Mesodermal cell (in vitro differentiated cells): ENCODE measurements around the gene SPTLC2.

Experiments used
- H3K27ac ChIP-seq: 2 replicates; pipeline ENCODE4 v1.7.0; 2013; ENCODE audit warnings: mild to moderate bottlenecking, low read depth, low read length, moderate library complexity; ENCODE audit not compliant: severe bottlenecking
- H3K36me3 ChIP-seq: 2 replicates; pipeline ENCODE4 v1.7.1; 2013; ENCODE audit warnings: mild to moderate bottlenecking, low read length, moderate library complexity; ENCODE audit not compliant: control insufficient read depth, insufficient read depth
- H3K4me1 ChIP-seq: one replicate; pipeline ENCODE4 v1.7.1; 2013; ENCODE audit warnings: mild to moderate bottlenecking, low read length; ENCODE audit not compliant: insufficient read depth, control insufficient read depth, poor library complexity, severe bottlenecking
- H3K4me3 ChIP-seq: 2 replicates; pipeline ENCODE4 v1.7.0; 2013; ENCODE audit warnings: low read length, control low read depth, mild to moderate bottlenecking; ENCODE audit not compliant: insufficient read depth, poor library complexity, severe bottlenecking; ENCODE audit errors: extremely low read depth
- H3K9me3 ChIP-seq: 2 replicates; pipeline ENCODE4 v1.7.1; 2013; ENCODE audit warnings: mild to moderate bottlenecking, low read length, moderate library complexity; ENCODE audit not compliant: control insufficient read depth
- WGBS, 2 experiments: methylation state at CpG; one replicate each; pipeline ENCODE4 v1.1.5; 2013; ENCODE audit warnings: missing lambda C conversion rate in 2 of 2; ENCODE audit not compliant: insufficient coverage in 2 of 2; 5-methylcytosine and 5-hydroxymethylcytosine counted together

SPTLC2 gene

DNA sequence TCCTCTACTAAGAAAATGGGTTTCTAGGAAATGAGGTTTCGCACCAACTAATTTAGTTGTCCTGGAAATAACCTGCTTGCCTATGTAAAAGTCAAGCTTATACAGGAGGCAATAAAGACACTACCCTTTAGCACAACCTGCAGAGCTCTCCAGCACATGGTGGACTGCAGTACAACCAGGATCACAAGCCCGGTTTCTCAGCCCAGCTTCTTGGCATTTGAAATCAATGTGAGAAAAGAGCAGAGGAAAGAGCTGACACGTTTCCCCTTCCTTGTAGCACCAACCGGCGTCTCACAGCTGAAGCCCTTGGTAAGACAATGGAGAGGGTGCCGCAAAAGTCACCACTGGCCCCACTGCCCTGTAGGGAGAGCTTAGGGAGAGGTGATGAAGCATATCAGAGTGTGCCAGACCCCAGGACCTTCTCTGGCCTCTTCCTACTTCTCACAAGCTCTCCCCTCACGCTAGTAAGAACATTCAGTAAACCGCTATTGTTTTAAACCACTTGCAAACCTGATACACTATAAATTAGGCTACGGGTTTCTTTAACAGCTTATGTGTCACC, 8.6 kb downstream of the SPTLC2 start:
- Histone ChIP-seq H3K9me3 (no peaks in the 10 kb centered on the region), H3K4me3 (no peak overlapping the region), H3K27ac (peak overlapping the region; percentile 53), H3K36me3 (peaks cover 13% of the 10 kb centered on the region), H3K4me1 (peaks cover 35% of the 10 kb centered on the region)
- 78 to 80% methylated on average over 2 to 3 of the region's 9 CpGs for WGBS, 2 experiments

DNA sequence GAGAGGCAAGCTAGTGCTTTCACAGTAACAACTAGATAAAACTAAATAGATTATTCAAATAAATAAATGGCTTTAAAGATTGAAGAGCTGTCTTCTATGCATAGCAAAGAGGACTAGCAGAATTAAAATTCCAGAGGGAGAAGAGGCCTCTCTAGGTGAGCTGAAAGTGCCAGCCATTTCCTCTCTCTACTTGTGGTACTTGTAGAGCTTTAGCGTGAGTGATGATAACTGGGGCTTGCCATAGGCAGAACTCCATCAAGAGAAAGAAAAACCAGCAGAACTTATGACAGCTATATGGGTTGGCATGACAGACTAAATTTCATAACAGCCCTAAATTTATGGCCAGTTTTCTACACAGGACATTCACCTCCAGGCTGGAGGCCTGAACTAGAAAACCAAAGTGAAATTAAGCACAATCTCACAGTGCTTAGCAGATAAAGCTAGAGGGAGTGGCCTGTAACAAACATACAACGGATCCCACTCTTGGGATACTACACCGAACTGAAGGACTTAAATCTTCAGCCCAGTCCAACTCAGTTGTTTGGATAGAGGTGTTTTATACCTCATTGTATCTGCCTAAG, 11.0 kb downstream of the SPTLC2 start:
- peaks cover 20% of the 10 kb centered on the region for H3K4me1 ChIP-seq
- no peak overlapping the region for H3K4me3 ChIP-seq
- peaks cover 13% of the 10 kb centered on the region for H3K36me3 ChIP-seq
- peaks cover 4% of the 10 kb centered on the region for H3K9me3 ChIP-seq
- 74% methylated on average over 3 of the region's 3 CpGs; no CpG with 5 or more reads in 1 of the 2 experiments for WGBS, 2 experiments
- no peak overlapping the region for H3K27ac ChIP-seq

DNA sequence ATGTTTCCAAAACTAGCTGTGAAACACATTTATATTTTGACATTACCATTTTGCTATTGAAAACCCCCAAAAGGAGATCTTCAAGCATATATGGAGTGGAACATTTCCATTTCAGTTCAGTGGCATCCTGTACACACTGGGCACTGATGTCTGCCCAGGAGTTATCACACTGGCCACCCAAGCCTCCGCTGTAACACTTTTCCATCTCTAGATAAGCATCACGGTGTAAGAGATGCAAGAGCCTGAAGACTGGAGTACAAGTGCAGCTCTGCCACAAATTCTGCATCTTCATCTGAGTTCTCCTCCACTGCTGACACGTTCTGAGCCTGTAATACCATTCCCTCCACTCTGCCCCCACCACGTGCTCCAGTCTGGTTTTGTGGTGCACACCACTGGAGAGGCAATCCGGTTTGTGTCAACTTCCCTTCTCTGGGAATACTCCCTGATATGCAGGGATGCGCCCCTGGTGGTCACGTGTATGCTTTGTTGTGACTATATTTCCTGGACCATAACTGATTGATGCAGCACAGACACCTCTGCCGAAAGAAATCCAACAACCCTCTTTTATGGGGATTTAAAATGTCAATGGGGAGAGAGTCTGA, 12.7 kb downstream of the SPTLC2 start:
- H3K27ac ChIP-seq, result no peak overlapping the region
- WGBS, 2 experiments, result 95 to 97% methylated on average over 5 to 7 of the region's 8 CpGs

DNA sequence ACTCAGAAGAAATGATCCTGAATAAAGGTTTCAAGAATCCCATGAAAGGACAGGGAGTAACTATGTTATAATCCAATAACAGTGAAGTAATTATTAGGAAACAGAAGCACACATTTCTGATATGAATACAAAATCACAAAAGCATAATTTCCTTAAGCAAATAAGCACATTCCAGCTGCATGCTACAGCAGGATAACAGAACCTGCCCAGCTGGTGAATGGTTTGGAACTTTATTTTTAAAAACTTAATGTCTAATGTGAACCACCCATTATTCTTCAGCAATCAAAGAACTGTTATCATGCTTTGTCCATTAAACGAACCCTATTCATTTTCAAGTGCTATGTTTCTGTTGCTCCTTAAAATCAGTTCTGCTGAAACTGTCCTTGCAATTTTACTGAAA, 13.4 kb downstream of the SPTLC2 start:
- Histone ChIP-seq H3K27ac (no peak overlapping the region), H3K4me3 (no peak overlapping the region), H3K4me1 (peaks cover 12% of the 10 kb centered on the region), H3K9me3 (peaks cover 4% of the 10 kb centered on the region), H3K36me3 (peaks cover 13% of the 10 kb centered on the region)
- WGBS, 2 experiments, result 100% methylated on average over 1 of the region's 1 CpG

More for the DNA sequence above, 12.7 kb downstream of the SPTLC2 start:
- peaks cover 4% of the 10 kb centered on the region for H3K9me3 ChIP-seq
- no peak overlapping the region for H3K4me3 ChIP-seq
- peaks cover 16% of the 10 kb centered on the region for H3K4me1 ChIP-seq
- peaks cover 13% of the 10 kb centered on the region for H3K36me3 ChIP-seq

DNA sequence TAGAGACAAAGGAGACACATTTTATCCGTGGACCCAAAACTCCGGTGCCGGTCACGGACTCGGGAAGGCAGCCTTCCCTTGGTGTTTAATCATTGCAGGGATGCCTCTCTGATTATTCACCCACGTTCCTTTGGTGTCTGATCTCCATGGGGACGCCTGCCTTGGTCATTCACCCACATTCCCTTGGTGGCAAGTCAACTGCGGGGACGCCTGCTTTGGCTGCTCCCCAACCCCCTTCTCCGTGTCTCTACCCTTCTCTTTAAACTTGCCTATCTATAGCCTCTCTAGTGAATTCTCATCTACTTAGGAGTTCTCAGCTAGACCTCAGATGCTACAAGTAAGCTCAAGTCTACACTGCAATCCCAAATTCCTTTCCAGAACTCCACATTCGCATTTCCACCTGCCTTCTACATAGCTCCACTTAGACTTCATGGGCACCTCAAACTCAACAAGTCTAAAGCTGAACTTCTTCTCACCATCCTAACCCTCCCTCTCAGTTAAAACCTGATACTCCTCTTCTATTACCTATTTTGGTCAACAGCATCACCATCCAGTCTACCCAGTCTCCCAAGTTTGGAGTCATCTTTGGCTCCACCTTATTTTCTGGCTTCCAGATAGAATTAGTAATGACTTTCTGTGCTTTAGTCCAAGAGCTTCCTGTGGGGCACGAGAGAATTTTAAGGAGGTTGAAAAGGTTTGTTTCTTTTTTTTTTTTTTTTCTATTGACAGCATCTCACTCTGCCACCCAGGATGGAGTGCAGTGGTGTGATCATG, 14.4 kb downstream of the SPTLC2 start:
- Histone ChIP-seq H3K9me3 (peaks cover 4% of the 10 kb centered on the region), H3K4me1 (peaks cover 8% of the 10 kb centered on the region), H3K36me3 (peaks cover 16% of the 10 kb centered on the region), H3K27ac (no peak overlapping the region), H3K4me3 (no peak overlapping the region)
- WGBS, 2 experiments, result 98 to 99% methylated on average over 11 of the region's 12 CpGs

DNA sequence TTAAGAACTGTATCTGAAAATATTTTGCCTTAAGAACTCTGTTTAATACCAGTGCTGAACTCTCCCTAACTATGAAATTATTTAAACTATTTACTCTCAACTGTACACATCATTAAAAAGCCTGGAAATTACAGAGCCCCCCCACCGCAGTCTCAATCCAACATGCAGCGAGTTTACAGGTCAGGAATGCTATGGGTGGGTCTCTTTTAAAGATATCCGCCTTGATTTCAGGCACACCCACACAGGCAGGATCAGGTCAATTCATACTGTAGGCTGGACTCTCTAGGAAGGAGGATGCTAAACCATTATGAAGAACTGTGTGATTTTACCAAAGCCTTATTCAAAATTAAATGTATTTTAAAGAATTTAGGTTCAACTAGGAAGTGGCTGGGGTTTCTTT, 16.5 kb downstream of the SPTLC2 start:
- H3K36me3 ChIP-seq, result peaks cover 30% of the 10 kb centered on the region
- H3K27ac ChIP-seq, result no peak overlapping the region
- H3K4me1 ChIP-seq, result no peaks in the 10 kb centered on the region
- H3K4me3 ChIP-seq, result no peak overlapping the region
- H3K9me3 ChIP-seq, result peaks cover 4% of the 10 kb centered on the region
- 60 to 70% methylated on average over 1 to 2 of the region's 3 CpGs for WGBS, 2 experiments

GRCh38 chr14:77598366-77599070, 17.9 kb downstream of the SPTLC2 start:
- Histone ChIP-seq H3K4me3 (no peak overlapping the region), H3K27ac (no peak overlapping the region), H3K9me3 (peaks cover 4% of the 10 kb centered on the region), H3K4me1 (no peaks in the 10 kb centered on the region), H3K36me3 (peaks cover 24% of the 10 kb centered on the region)
- 80 to 90% methylated on average over 2 of the region's 4 CpGs for WGBS, 2 experiments

GRCh38 chr14:77593501-77593961, 22.9 kb downstream of the SPTLC2 start:
- no CpG with 5 or more reads among the region's 2 CpGs for WGBS, 2 experiments
- no peaks in the 10 kb centered on the region for H3K9me3 ChIP-seq
- H3K4me3 ChIP-seq, result no peak overlapping the region
- H3K36me3 ChIP-seq, result peaks cover 39% of the 10 kb centered on the region
- no peaks in the 10 kb centered on the region for H3K4me1 ChIP-seq
- no peak overlapping the region for H3K27ac ChIP-seq

GRCh38 chr14:77590845-77591485, 25.5 kb downstream of the SPTLC2 start:
- WGBS, 2 experiments, result 83% methylated on average over 1 of the region's 6 CpGs; no CpG with 5 or more reads in 1 of the 2 experiments

DNA sequence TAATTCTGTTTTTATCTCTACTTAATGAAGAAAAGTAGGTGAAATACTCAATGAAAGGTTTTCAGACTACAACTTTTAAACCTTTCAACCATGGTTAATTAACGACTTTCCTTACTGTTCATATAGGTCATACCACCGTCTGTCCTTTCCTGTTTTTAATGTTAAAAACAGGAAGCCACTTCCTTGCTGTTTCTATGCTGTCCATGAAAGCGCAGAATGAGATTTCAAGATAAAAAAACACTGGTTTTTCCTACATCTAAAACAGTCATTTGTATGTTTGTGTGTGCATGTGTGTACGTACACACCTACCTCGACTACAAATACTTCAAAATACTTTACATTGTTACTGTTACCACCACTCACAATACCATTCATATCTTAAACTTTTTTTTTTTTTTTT, 27.3 kb downstream of the SPTLC2 start:
- H3K36me3 ChIP-seq, result peaks cover 28% of the 10 kb centered on the region
- no peak overlapping the region for H3K27ac ChIP-seq
- no peaks in the 10 kb centered on the region for H3K9me3 ChIP-seq
- H3K4me1 ChIP-seq, result no peaks in the 10 kb centered on the region
- H3K4me3 ChIP-seq, result no peak overlapping the region
- WGBS, 2 experiments, result 61 to 100% methylated on average over 1 to 2 of the region's 5 CpGs

More at GRCh38 chr14:77590845-77591485, 25.5 kb downstream of the SPTLC2 start:
- no peaks in the 10 kb centered on the region for H3K9me3 ChIP-seq
- H3K36me3 ChIP-seq, result peaks cover 34% of the 10 kb centered on the region
- no peaks in the 10 kb centered on the region for H3K4me1 ChIP-seq
- no peak overlapping the region for H3K27ac ChIP-seq
- H3K4me3 ChIP-seq, result no peak overlapping the region
